RWPE2 (cell line): ENCODE measurements around the gene CPA5.
A peak's percentile ranks its signal among the peaks of the same experiment; 100 is the strongest.

ENCODE experiments used
- ATAC-seq: fragments of 200-7000 bp; cut with Tn5 transposase; 3 replicates; pipeline ENCODE4 v1.9.1; 2021; ENCODE audit warnings: low read depth
- DNase-seq: peaks from one replicate; pipeline ENCODE4 v3.0.0-alpha.2; 2020; ENCODE audit warnings: low spot score
- H3K27ac ChIP-seq: fragments of 450-650 bp; 2 replicates; pipeline ENCODE4 v1.5.1; 2017; ENCODE audit warnings: mild to moderate bottlenecking; ENCODE audit not compliant: poor library complexity, severe bottlenecking
- H3K27me3 ChIP-seq: fragments of 250-450 bp; sonication (Bioruptor Pico); 2 replicates; pipeline ENCODE4 v1.5.1; 2021; ENCODE audit warnings: mild to moderate bottlenecking, moderate library complexity; ENCODE audit not compliant: insufficient read depth, poor library complexity, severe bottlenecking
- H3K36me3 ChIP-seq: fragments of 250-450 bp; sonication (Bioruptor Pico); 2 replicates; pipeline ENCODE4 v1.5.1; 2020; ENCODE audit warnings: low read depth, mild to moderate bottlenecking, moderate library complexity
- H3K4me1 ChIP-seq: fragments of 250-450 bp; sonication (Bioruptor Pico); 2 replicates; pipeline ENCODE4 v1.5.1; 2021; ENCODE audit warnings: mild to moderate bottlenecking, moderate library complexity; ENCODE audit not compliant: insufficient read depth, poor library complexity, severe bottlenecking
- H3K4me3 ChIP-seq: fragments of 250-450 bp; sonication (Bioruptor Pico); 2 replicates; pipeline ENCODE4 v1.5.1; 2021; ENCODE audit warnings: mild to moderate bottlenecking, moderate library complexity; ENCODE audit not compliant: severe bottlenecking
- H3K9me3 ChIP-seq: fragments of 250-450 bp; sonication (Bioruptor Pico); 2 replicates; pipeline ENCODE4 v1.5.1; 2021; ENCODE audit warnings: mild to moderate bottlenecking, moderate library complexity; ENCODE audit not compliant: severe bottlenecking
- TF ChIP-seq, protein P1 (sequence below): fragments of 450-650 bp; IDR thresholded peaks from one replicate; pipeline ENCODE4 v1.5.1; 2017; ENCODE audit warnings: mild to moderate bottlenecking, moderate library complexity; ENCODE audit not compliant: poor library complexity, severe bottlenecking

CPA5 gene

DNA sequence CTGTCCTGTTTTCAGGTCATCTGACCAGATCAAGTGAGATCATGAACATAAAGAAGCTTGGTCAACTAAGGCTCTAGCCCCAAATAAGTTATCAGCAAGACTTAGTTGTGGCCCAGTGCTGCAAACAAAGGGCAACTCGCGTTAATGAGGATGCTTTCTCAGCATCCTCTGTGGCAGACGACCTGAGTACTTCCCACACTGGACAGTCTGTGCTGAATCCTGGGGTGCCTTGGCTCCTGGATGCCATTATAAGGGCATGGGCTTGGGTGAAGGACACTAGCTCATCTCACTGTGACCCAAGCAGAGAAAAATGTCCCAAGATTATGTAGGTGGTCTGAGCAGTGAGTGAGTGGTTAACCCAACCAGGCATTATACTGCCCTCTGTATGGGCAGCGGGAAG lies 13.9 kb downstream of the CPA5 start:
- peak overlapping the region; percentile 98 for H3K27ac ChIP-seq
- no peak for ATAC-seq
- no peak overlapping the region for H3K4me3 ChIP-seq
- H3K4me1 ChIP-seq = peaks cover 28% of the 10 kb centered on the region
- no peaks in the 10 kb centered on the region for H3K36me3 ChIP-seq
- TF ChIP-seq, protein P1, sequence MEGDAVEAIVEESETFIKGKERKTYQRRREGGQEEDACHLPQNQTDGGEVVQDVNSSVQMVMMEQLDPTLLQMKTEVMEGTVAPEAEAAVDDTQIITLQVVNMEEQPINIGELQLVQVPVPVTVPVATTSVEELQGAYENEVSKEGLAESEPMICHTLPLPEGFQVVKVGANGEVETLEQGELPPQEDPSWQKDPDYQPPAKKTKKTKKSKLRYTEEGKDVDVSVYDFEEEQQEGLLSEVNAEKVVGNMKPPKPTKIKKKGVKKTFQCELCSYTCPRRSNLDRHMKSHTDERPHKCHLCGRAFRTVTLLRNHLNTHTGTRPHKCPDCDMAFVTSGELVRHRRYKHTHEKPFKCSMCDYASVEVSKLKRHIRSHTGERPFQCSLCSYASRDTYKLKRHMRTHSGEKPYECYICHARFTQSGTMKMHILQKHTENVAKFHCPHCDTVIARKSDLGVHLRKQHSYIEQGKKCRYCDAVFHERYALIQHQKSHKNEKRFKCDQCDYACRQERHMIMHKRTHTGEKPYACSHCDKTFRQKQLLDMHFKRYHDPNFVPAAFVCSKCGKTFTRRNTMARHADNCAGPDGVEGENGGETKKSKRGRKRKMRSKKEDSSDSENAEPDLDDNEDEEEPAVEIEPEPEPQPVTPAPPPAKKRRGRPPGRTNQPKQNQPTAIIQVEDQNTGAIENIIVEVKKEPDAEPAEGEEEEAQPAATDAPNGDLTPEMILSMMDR = no peak
- H3K9me3 ChIP-seq = peaks cover 9% of the 10 kb centered on the region
- peak; percentile 22 for DNase-seq
- no peaks in the 10 kb centered on the region for H3K27me3 ChIP-seq

DNA sequence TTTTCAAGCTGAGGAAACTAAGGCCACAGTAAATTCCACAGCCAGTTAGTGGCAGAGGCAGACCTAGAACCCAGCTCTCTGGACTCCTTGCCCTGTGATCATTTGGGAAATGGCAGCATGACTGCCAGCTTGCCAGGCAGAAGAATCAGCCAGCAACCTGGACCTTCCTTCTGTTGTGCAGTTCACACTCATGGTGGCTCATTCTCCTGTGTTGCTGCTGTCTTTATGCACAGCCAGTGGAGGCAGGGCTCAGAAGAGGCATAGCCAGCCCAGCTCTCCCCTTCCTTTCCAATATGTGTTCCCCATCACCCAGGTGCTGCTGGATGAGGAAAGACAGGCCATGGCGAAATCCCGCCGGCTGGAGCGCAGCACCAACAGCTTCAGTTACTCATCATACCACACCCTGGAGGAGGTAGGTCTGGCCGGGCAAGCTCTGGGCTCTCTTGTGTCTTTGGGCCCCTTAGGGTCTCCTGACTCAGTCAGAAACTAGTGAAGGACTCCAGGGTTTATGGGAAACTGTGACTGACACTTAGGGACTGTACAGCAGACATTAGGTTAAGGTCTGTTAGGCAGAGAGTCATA lies 14.8 kb downstream of the CPA5 start:
- DNase-seq = peak; percentile 57

DNA sequence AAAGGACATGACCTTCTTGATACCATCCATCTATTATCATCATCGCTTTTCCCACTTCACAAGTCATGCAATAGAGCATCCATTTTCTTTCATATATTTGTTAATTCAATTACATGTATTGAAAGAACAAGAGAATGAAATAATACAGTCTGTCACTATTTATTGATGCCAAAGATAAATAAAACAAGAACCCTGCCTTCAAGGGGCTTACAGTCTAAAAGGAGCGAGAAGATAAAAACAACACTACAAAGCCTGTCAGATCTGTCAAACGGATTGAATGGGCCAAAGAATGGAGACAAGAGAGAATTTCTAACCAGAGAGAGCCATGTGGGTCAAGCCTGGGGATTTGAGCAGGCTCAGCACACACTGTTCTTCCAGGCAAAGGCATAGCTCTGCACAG lies 15.9 kb downstream of the CPA5 start:
- peaks cover 9% of the 10 kb centered on the region for H3K9me3 ChIP-seq
- no peak for ATAC-seq
- no peak overlapping the region for H3K4me3 ChIP-seq
- peaks cover 38% of the 10 kb centered on the region for H3K4me1 ChIP-seq
- no peak overlapping the region for H3K27ac ChIP-seq
- no peaks in the 10 kb centered on the region for H3K27me3 ChIP-seq
- DNase-seq = peak; percentile 9
- no peaks in the 10 kb centered on the region for H3K36me3 ChIP-seq
- TF ChIP-seq, protein P1 = no peak

More for the DNA sequence above, 14.8 kb downstream of the CPA5 start:
- Histone ChIP-seq H3K27me3 (no peaks in the 10 kb centered on the region), H3K4me1 (peaks cover 37% of the 10 kb centered on the region), H3K4me3 (no peak overlapping the region), H3K36me3 (no peaks in the 10 kb centered on the region), H3K9me3 (peaks cover 9% of the 10 kb centered on the region), H3K27ac (peak overlapping the region; percentile 25)
- ATAC-seq = no peak
- TF ChIP-seq, protein P1 = no peak

DNA sequence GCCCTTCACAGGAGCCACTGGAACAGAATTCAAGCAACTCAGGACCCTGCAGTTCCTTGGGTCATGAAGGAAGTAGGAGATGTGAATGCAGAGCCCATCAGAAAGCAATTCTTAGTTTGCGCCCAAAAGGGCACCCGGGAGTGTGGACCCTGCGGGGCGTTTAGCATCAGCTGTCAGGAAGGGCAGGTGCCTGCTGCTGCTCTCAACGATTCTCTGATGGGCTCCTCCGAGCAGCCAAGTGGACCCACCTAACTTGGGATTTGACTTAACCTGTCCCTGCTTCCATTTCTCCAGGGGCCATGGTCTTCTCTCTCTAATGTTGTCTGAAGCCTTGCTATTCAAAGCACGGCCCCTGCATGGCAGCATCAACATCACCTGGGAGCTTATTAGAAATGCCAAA lies 17.1 kb downstream of the CPA5 start:
- no peak overlapping the region for H3K27ac ChIP-seq
- H3K4me3 ChIP-seq = no peak overlapping the region
- H3K9me3 ChIP-seq = peaks cover 9% of the 10 kb centered on the region
- H3K27me3 ChIP-seq = no peaks in the 10 kb centered on the region
- DNase-seq = peak; percentile 14
- no peaks in the 10 kb centered on the region for H3K36me3 ChIP-seq
- TF ChIP-seq, protein P1 = no peak
- no peak for ATAC-seq
- H3K4me1 ChIP-seq = peaks cover 39% of the 10 kb centered on the region

DNA sequence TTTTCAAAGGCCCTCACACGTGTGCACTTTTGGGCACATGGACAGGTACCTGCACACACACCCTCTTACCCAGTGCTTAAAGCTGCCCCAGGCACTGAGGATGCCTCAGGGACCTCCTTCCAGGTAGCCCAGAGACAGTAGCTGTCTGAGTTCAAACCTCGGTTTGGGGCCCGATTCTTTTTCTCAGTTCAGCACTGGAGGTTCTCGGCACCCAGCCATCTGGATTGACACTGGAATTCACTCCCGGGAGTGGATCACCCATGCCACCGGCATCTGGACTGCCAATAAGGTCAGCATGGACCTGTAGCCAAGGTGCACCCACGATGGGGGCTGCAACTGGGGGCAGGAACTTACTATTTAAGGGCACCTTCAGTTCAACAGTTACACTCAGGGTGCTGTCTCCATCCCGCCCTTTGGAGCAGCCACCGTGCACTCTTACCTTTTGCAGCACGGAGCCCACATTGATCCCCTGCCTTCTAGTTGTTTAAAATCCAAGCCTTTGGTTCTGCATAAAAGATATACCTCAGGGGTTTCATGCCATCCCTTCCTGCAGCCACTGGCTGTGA lies 17.7 kb downstream of the CPA5 start:
- H3K27me3 ChIP-seq = no peaks in the 10 kb centered on the region
- no peak for ATAC-seq
- DNase-seq = no peak
- H3K36me3 ChIP-seq = no peaks in the 10 kb centered on the region
- no peak overlapping the region for H3K4me3 ChIP-seq
- peaks cover 34% of the 10 kb centered on the region for H3K4me1 ChIP-seq
- TF ChIP-seq, protein P1 = no peak
- peaks cover 9% of the 10 kb centered on the region for H3K9me3 ChIP-seq
- peak overlapping the region; percentile 92 for H3K27ac ChIP-seq
